RWPE2 (cell line): Measurements from ENCODE around the gene SMYD1.

Source experiments
- ATAC-seq: fragments of 200-7000 bp; cut with Tn5 transposase; 3 replicates; pipeline ENCODE4 v1.9.1; 2021; ENCODE audit warnings: low read depth
- DNase-seq: peaks from one replicate; pipeline ENCODE4 v3.0.0-alpha.2; 2020; ENCODE audit warnings: low spot score
- H3K27ac ChIP-seq: fragments of 450-650 bp; 2 replicates; pipeline ENCODE4 v1.5.1; 2017; ENCODE audit warnings: mild to moderate bottlenecking; ENCODE audit not compliant: poor library complexity, severe bottlenecking
- H3K27me3 ChIP-seq: fragments of 250-450 bp; sonication (Bioruptor Pico); 2 replicates; pipeline ENCODE4 v1.5.1; 2021; ENCODE audit warnings: mild to moderate bottlenecking, moderate library complexity; ENCODE audit not compliant: insufficient read depth, poor library complexity, severe bottlenecking
- H3K36me3 ChIP-seq: fragments of 250-450 bp; sonication (Bioruptor Pico); 2 replicates; pipeline ENCODE4 v1.5.1; 2020; ENCODE audit warnings: low read depth, mild to moderate bottlenecking, moderate library complexity
- H3K4me1 ChIP-seq: fragments of 250-450 bp; sonication (Bioruptor Pico); 2 replicates; pipeline ENCODE4 v1.5.1; 2021; ENCODE audit warnings: mild to moderate bottlenecking, moderate library complexity; ENCODE audit not compliant: insufficient read depth, poor library complexity, severe bottlenecking
- H3K4me3 ChIP-seq: fragments of 250-450 bp; sonication (Bioruptor Pico); 2 replicates; pipeline ENCODE4 v1.5.1; 2021; ENCODE audit warnings: mild to moderate bottlenecking, moderate library complexity; ENCODE audit not compliant: severe bottlenecking
- H3K9me3 ChIP-seq: fragments of 250-450 bp; sonication (Bioruptor Pico); 2 replicates; pipeline ENCODE4 v1.5.1; 2021; ENCODE audit warnings: mild to moderate bottlenecking, moderate library complexity; ENCODE audit not compliant: severe bottlenecking
- TF ChIP-seq, protein P1 (sequence below): fragments of 450-650 bp; IDR thresholded peaks from one replicate; pipeline ENCODE4 v1.5.1; 2017; ENCODE audit warnings: mild to moderate bottlenecking, moderate library complexity; ENCODE audit not compliant: poor library complexity, severe bottlenecking

SMYD1 gene

DNA sequence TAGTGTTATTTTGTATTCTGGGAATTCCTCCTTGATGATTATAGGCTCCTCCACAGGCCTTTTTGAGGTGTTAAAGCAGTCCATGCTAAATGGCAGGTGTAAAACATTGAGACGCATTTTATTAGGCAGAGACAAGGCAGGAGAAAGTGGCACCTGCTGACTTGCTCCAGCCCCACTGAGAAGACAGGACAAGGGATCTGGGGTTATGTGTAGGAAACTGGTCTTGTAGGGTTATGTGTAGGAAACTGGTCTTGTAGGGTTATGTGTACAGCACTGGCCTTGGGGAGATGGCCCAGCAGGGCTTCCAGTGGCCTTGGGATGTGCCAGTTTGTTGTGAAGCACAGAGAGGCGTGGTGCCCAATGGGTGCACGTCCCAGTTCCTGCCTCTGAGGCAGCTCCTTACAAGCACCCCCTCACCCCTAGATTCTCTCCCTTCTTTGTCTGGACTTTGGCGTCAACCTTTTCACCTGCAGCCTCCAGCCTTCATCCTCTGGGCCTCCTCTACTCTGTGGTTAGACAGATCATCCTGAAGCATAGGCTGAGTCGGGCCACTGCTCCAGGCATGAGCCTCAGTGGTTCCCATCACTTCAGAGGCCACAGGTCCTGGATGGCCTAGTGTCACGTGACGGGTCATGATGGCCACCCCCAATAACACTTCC, 61.2 kb downstream of the SMYD1 start:
- Histone ChIP-seq H3K4me3 (no peak overlapping the region), H3K27ac (no peak overlapping the region), H3K36me3 (no peaks in the 10 kb centered on the region), H3K9me3 (no peaks in the 10 kb centered on the region), H3K4me1 (no peaks in the 10 kb centered on the region), H3K27me3 (no peaks in the 10 kb centered on the region)
- DNase-seq = no peak
- ATAC-seq = no peak
- TF ChIP-seq, protein P1, sequence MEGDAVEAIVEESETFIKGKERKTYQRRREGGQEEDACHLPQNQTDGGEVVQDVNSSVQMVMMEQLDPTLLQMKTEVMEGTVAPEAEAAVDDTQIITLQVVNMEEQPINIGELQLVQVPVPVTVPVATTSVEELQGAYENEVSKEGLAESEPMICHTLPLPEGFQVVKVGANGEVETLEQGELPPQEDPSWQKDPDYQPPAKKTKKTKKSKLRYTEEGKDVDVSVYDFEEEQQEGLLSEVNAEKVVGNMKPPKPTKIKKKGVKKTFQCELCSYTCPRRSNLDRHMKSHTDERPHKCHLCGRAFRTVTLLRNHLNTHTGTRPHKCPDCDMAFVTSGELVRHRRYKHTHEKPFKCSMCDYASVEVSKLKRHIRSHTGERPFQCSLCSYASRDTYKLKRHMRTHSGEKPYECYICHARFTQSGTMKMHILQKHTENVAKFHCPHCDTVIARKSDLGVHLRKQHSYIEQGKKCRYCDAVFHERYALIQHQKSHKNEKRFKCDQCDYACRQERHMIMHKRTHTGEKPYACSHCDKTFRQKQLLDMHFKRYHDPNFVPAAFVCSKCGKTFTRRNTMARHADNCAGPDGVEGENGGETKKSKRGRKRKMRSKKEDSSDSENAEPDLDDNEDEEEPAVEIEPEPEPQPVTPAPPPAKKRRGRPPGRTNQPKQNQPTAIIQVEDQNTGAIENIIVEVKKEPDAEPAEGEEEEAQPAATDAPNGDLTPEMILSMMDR = no peak

DNA sequence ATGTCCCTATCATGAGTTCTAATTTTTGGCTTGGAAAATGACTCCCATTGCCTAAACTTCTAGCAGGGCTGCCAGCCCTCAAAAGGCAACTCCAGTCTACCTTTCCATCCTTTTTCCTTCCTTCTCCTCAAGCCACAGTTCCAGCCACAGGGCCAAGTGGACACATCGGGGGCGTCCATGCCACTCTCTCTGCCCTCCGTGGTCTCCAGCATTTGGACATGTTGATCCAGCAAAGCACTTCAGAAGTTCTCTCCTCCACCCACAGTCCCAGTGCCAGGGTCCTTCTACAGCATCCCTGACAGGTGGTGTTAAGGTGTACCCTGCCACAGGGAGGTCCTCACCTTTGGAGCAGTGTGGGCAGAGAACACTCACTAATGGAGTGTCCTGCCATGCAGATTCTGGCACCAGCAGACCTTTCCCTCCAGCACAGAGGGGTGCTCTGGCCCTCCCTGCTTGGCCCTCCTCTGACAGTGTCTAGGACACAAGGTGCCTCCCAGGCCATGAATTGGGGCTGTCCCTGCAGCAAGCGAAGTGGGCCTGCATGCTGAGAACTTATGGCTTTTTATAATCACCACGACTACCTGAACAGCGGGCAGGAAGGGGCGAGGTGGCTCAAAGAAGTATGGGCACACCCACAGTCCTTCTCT, 61.8 kb downstream of the SMYD1 start:
- H3K9me3 ChIP-seq = no peaks in the 10 kb centered on the region
- no peak overlapping the region for H3K27ac ChIP-seq
- ATAC-seq (no peak), DNase-seq (no peak)
- H3K36me3 ChIP-seq = no peaks in the 10 kb centered on the region
- TF ChIP-seq, protein P1 = no peak
- no peaks in the 10 kb centered on the region for H3K4me1 ChIP-seq
- no peak overlapping the region for H3K4me3 ChIP-seq
- no peaks in the 10 kb centered on the region for H3K27me3 ChIP-seq

DNA sequence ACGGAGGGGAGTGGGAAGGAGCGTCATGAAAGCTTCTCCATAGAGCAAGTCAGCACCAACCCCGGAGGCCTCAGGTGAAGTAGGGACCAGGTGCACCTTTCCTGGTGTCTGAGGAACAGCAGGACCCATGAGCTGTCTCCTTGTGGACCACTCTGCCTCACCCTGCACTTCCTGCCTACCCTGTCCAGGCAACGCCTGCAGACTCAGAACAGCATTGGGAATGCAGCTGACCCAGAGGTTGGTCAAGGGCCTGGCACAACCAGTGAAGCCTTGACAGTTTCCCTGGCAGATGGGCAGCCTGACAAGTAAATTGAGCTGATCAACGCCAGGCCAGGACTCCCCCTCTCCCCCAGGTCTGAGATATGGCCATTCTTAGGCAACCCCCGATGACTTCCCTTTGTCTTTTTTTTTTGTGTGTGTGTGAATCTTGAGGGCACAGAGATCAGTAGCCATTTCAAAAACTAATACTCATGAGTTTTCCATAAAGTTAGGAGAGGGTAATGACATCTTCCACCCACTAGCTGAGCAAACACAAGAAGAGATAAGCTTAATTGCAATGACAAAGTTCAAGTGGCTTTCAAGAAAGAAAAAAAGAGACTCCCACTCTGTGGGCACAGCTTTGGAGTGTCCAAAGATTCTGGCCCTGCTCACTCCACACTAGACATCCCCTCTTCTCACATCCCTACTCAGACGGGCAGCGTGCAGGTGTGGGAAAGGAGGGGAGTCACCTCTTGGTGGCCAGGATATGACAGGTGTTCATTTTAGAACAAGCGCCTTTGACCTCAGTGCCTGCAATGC, 63.8 kb downstream of the SMYD1 start:
- DNase-seq = no peak
- ATAC-seq = no peak
- H3K4me3 ChIP-seq = no peak overlapping the region
- TF ChIP-seq, protein P1 = no peak
- no peak overlapping the region for H3K27ac ChIP-seq
- H3K36me3 ChIP-seq = no peaks in the 10 kb centered on the region
- H3K9me3 ChIP-seq = no peaks in the 10 kb centered on the region
- H3K4me1 ChIP-seq = no peaks in the 10 kb centered on the region
- H3K27me3 ChIP-seq = peaks cover 2% of the 10 kb centered on the region

DNA sequence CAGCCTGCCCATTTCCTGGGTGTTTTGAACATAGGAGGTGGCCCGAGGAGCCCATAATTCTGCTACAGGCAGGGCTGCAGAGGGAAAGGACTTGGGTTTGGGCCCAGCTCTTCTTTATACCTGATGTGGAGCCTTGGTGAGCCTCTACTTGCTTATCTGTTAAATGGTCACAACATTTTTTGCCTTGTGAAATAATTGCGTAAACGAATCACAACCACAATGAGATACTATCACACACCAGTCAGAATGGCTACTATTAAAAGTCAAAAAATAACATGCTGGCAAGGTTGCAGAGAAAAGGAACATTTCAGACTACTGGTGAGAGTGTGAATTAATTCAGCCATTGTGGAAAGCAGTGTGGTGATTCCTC, 64.4 kb downstream of the SMYD1 start:
- Histone ChIP-seq H3K36me3 (no peaks in the 10 kb centered on the region), H3K4me3 (no peak overlapping the region), H3K9me3 (no peaks in the 10 kb centered on the region), H3K4me1 (no peaks in the 10 kb centered on the region), H3K27me3 (peaks cover 4% of the 10 kb centered on the region), H3K27ac (no peak overlapping the region)
- TF ChIP-seq, protein P1 = no peak
- ATAC-seq = no peak
- no peak for DNase-seq
